K562 (cell line): Measurements from ENCODE around the gene ROBO1. TPM values are rescaled to one million over a fixed set of nuclear protein-coding genes. Genes with fewer than 3 reads are reported as not detected.

Experiments used
- ATAC-seq: fragments of 200-7000 bp; cut with Tn5 transposase; 3 replicates; pipeline ENCODE4 v1.9.1; 2020; ENCODE audit warnings: moderate library complexity
- BruUV-seq: library from RNA; stranded (reverse); fragments of 400-500 nt; replicated peaks from 2 replicates; lab custom pipeline; 2021; lab: Mats Ljungman, UMichigan
- CTCF ChIA-PET: fragments of 300-600 bp; formaldehyde crosslinking; extraction: SDS; loops from one replicate; lab custom pipeline; 2021; ENCODE audit warnings: low intra/inter-chr PET ratio; lab: Yijun Ruan, JAX
- POLR2A ChIA-PET: fragments of 300-600, 350-650 bp; sonication (Branson Sonifier 250); formaldehyde crosslinking; extraction: SDS; loops from one replicate; lab custom pipeline; 2021; ENCODE audit warnings: antibody characterized with exemption, inconsistent platforms; lab: Yijun Ruan, JAX
- DNase-seq, 4 experiments: peaks; one replicate each; pipeline versions ENCODE4 v3.0.0 to v3.0.0-alpha.2; 2011 to 2018; ENCODE audit warnings: low spot score in 3 of 4, mixed read lengths in 3 of 4; ENCODE audit errors: extremely low read depth in 1 of 4
- FAIRE-seq: peaks from 2 replicates; lab custom pipeline; 2011; peaks lifted over from hg19 to GRCh38; lab: Jason Lieb, UNC
- H2AFZ ChIP-seq: 2 replicates; pipeline ENCODE4 v1.6.0; 2011; ENCODE audit warnings: low read depth, low read length, control low read depth, inconsistent platforms
- H3K27ac ChIP-seq: fragments of 200-600 bp; 3 replicates; pipeline ENCODE4 v1.8.0; 2011; ENCODE audit warnings: low read depth, mild to moderate bottlenecking, control low read depth, inconsistent platforms, low read length, moderate library complexity, mixed read lengths; ENCODE audit errors: extremely low read depth
- H3K27me3 ChIP-seq, 2 experiments: fragments of 300-600 bp in 1 of 2; 2 replicates in 1 of 2; 3 replicates in 1 of 2; pipeline versions ENCODE4 v1.6.0 to v1.8.0; 2011; ENCODE audit warnings: inconsistent platforms in 2 of 2, low read length in 2 of 2, mild to moderate bottlenecking in 1 of 2, mixed read lengths in 1 of 2, moderate library complexity in 1 of 2; ENCODE audit not compliant: control insufficient read depth in 2 of 2, insufficient read depth in 2 of 2
- H3K36me3 ChIP-seq: fragments of 300-600 bp; 3 replicates; pipeline ENCODE4 v1.8.0; 2011; ENCODE audit warnings: mild to moderate bottlenecking, low read length, inconsistent platforms; ENCODE audit not compliant: control insufficient read depth, insufficient read depth
- H3K4me1 ChIP-seq, 2 experiments: fragments of 200-600 bp in 1 of 2; replicated peaks in 1 of 2; 2 replicates in 1 of 2; 3 replicates in 1 of 2; pipeline versions ENCODE4 v1.5.1 to v1.8.0; 2011; ENCODE audit warnings: inconsistent platforms in 2 of 2, low read length in 2 of 2, mild to moderate bottlenecking in 1 of 2, mixed read lengths in 1 of 2, moderate library complexity in 1 of 2; ENCODE audit not compliant: control insufficient read depth in 2 of 2, insufficient read depth in 2 of 2
- H3K4me2 ChIP-seq: 2 replicates; pipeline ENCODE4 v1.6.1; 2011; ENCODE audit warnings: low read length, control low read depth, inconsistent platforms, mixed read lengths; ENCODE audit not compliant: insufficient read depth
- H3K4me3 ChIP-seq: fragments of 200-600 bp; sonication (generic), shearing (Covaris generic); 2 replicates; pipeline ENCODE4 v1.5.1; 2016; ENCODE audit warnings: control low read depth, inconsistent platforms
- H3K79me2 ChIP-seq: fragments of 200-600 bp; 3 replicates; pipeline ENCODE4 v1.8.0; 2011; ENCODE audit warnings: low read length, inconsistent platforms; ENCODE audit not compliant: control insufficient read depth, insufficient read depth
- H3K9ac ChIP-seq, 2 experiments: 2 replicates each; pipeline versions ENCODE4 v1.6.0 to v1.6.1; 2011; ENCODE audit warnings: low read depth in 2 of 2, low read length in 2 of 2, control low read depth in 1 of 2, inconsistent platforms in 1 of 2, mild to moderate bottlenecking in 1 of 2, mixed read lengths in 1 of 2; ENCODE audit not compliant: insufficient read depth in 1 of 2
- H3K9me1 ChIP-seq: one replicate; pipeline ENCODE4 v1.6.0; 2011; ENCODE audit warnings: inconsistent platforms, mild to moderate bottlenecking, low read length, moderate library complexity; ENCODE audit not compliant: control insufficient read depth, insufficient read depth
- H3K9me3 ChIP-seq: replicated peaks from 2 replicates; pipeline ENCODE4 v1.5.1; 2011; ENCODE audit warnings: low read depth, low read length, inconsistent platforms; ENCODE audit not compliant: control insufficient read depth, insufficient read depth
- H4K20me1 ChIP-seq: replicated peaks from 2 replicates; pipeline ENCODE4 v1.6.1; 2011; ENCODE audit warnings: low read length, inconsistent platforms, mixed read lengths; ENCODE audit not compliant: control insufficient read depth, insufficient read depth
- ESRRB ChIP-seq: fragments of 250-450 bp; sonication (Bioruptor Pico); IDR thresholded peaks from 2 replicates; pipeline ENCODE4 v1.5.0; 2020; ENCODE audit warnings: mild to moderate bottlenecking, moderate library complexity, borderline replicate concordance
- ETV1 ChIP-seq: fragments of 450-650 bp; conservative IDR thresholded peaks from 2 replicates; pipeline ENCODE4 v1.6.1; 2016; ENCODE audit warnings: missing genetic modification characterization, control low read depth, low read depth, missing compliant biosample characterization
- HNRNPUL1 ChIP-seq: fragments of 200-400 bp; formaldehyde crosslinking; IDR thresholded peaks from 2 replicates; pipeline ENCODE4 v1.6.1; 2017; ENCODE audit warnings: low read length
- TFAM ChIP-seq: fragments of 250-450 bp; sonication (Bioruptor Pico); conservative IDR thresholded peaks from 2 replicates; pipeline ENCODE4 v1.5.0; 2021; ENCODE audit warnings: mild to moderate bottlenecking, moderate library complexity
- ZNF12 ChIP-seq: sonication (generic); formaldehyde crosslinking; IDR thresholded peaks from 2 replicates; pipeline ENCODE4 v1.4.0; 2020; ENCODE audit warnings: mild to moderate bottlenecking, missing genetic modification reagents
- ZNF707 ChIP-seq: fragments of 250-450 bp; sonication (Bioruptor Pico); conservative IDR thresholded peaks from 2 replicates; pipeline ENCODE4 v1.8.0; 2022; ENCODE audit warnings: inconsistent platforms, mild to moderate bottlenecking, moderate library complexity
- WGBS: fragments of 100-300 bp; shearing (Covaris generic); methylation state at CpG from one replicate; pipeline ENCODE4 v1.1.6; 2016; ENCODE audit warnings: low coverage, mixed read lengths; ENCODE audit not compliant: insufficient coverage; ENCODE audit errors: missing lambda C conversion rate; 5-methylcytosine and 5-hydroxymethylcytosine counted together
- in situ Hi-C: fragments of 300-500 bp; cut with MboI; formaldehyde crosslinking; loops from 4 replicates; pipeline ENCODE4 v1.15.0; 2018; ENCODE audit warnings: inconsistent platforms, mixed read lengths
- intact Hi-C: fragments of 100-400 bp; cut with micrococcal nuclease; formaldehyde crosslinking; loops from 2 replicates; pipeline ENCODE4 v1.14.2; 2022
- polyA plus RNA-seq, 8 experiments: library from polyadenylated mRNA; depleted of rRNA in 4 of 8; stranded (reverse) in 5 of 8; unstranded in 3 of 8; fragments of >200 nt; fragmentation: Nextera tagmentation in 2 of 8; fragmentation: Illumina TruSeq in 1 of 8; extraction: Ambion mirVana in 2 of 8; extraction: Trizol in 1 of 8; gene quantifications; 2 replicates each; pipeline versions ENCODE4 v1.2.1 to v1.2.3, GENCODE V29; 2011 to 2014; ENCODE audit warnings: inconsistent platforms in 1 of 8, missing spikeins in 1 of 8
- total RNA-seq, 7 experiments: library from RNA; depleted of rRNA in 6 of 7; stranded (reverse); fragments of >200 nt in 6 of 7; fragmentation: Illumina TruSeq in 2 of 7; extraction: Trizol in 2 of 7; gene quantifications; 2 replicates each; pipeline versions ENCODE4 v1.2.1 to v1.2.3, GENCODE V29; 2011 to 2021; ENCODE audit warnings: low replicate concordance in 1 of 7
- TF ChIP-seq, protein P1 (sequence below): sonication (generic); IDR thresholded peaks from 2 replicates; pipeline ENCODE4 v1.6.1; 2016
- TF ChIP-seq, protein P2 (sequence below): fragments of 150-350 bp; IDR thresholded peaks from 2 replicates; pipeline ENCODE4 v1.6.1; 2014; ENCODE audit warnings: low read depth, mild to moderate bottlenecking, low read length, borderline replicate concordance
- TF ChIP-seq, protein P3 (sequence below): sonication (generic); formaldehyde crosslinking; IDR thresholded peaks from 2 replicates; pipeline ENCODE4 v1.8.0; 2022; ENCODE audit warnings: mild to moderate bottlenecking, missing genetic modification reagents

ROBO1 gene
- total and polyA plus RNA-seq, 9 of the 15 experiments (the other 6 are each of a cell fraction or from before 2014, with no cell fraction given) = 0.01 to 0.53 (median 0.17) TPM; not detected in 5

DNA sequence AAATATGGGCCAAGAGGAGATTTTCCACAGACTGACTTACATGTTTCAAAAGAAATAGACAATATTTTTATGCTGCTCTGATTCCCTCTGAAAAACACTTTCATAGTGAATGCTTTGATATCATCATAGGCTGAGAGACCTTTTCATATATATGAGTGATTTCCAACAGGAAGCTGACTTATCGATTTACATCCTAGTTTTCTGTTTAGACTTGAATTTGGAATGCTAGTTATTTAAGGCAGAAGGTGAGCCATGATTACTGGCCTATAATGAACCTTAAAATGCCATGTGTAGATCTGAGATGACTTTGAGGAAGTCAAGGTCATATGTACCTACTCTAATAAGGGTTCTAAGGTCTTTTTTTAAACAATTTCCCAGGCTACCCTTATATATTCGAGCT, 1126.1 kb downstream of the ROBO1 start:
- Histone ChIP-seq H3K27me3 (no peaks in the 10 kb centered on the region), H4K20me1 (no peaks in the 10 kb centered on the region), H3K27ac (no peak overlapping the region), H3K36me3 (no peaks in the 10 kb centered on the region), H3K4me1 (no peaks in the 10 kb centered on the region), H3K4me2 (no peak overlapping the region), H3K9me3 (no peaks in the 10 kb centered on the region), H3K9me1 (no peaks in the 10 kb centered on the region), H3K9ac (no peak overlapping the region), H2AFZ (no peak overlapping the region), H3K4me3 (no peak overlapping the region), H3K79me2 (no peaks in the 10 kb centered on the region)
- BruUV-seq = no TSS peak
- FAIRE-seq (no peak), ATAC-seq (no peak), DNase-seq (no peak)
- POLR2A ChIA-PET = interaction anchor here (0.6 kb wide), 1 partner anchor 40 kb away, joined by 4 read pairs; no protein-coding TSS in a partner anchor
- intact Hi-C loops = loop anchor here (10.0 kb wide), 1 partner anchor 1297 kb away; no protein-coding TSS in a partner anchor
- 9% methylated on average over 1 of the region's 2 CpGs for WGBS
- TF ChIP-seq, protein P1, sequence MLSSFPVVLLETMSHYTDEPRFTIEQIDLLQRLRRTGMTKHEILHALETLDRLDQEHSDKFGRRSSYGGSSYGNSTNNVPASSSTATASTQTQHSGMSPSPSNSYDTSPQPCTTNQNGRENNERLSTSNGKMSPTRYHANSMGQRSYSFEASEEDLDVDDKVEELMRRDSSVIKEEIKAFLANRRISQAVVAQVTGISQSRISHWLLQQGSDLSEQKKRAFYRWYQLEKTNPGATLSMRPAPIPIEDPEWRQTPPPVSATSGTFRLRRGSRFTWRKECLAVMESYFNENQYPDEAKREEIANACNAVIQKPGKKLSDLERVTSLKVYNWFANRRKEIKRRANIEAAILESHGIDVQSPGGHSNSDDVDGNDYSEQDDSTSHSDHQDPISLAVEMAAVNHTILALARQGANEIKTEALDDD = no peak
- CTCF ChIA-PET = no interaction called here
- in situ Hi-C loops = no loop called here

DNA sequence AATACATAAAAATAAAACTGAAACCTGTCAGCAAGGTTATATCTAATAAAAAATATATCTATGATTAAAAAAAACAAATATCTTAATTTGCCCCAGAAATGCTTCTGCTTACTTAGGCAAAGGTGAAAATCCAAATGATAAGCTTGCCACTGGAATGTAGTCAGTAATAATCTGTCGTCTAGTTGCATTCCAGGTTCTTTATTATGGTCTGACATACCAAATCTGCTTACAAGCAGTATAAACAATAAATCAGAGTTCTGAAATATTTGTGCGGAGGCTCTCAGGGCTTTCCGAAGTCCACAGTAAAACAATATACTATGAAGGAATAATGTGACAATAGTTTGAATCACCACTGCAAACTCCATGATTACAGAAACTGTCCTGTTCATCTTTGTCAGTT, 1133.5 kb downstream of the ROBO1 start:
- no peaks in the 10 kb centered on the region for H3K9me1 ChIP-seq
- no peaks in the 10 kb centered on the region for H4K20me1 ChIP-seq
- no peaks in the 10 kb centered on the region for H3K9me3 ChIP-seq
- ATAC-seq = no peak
- H2AFZ ChIP-seq = no peak overlapping the region
- no peaks in the 10 kb centered on the region for H3K36me3 ChIP-seq
- in situ Hi-C loops (no loop called here), intact Hi-C loops (no loop called here)
- no peak overlapping the region for H3K4me3 ChIP-seq
- WGBS = 6% methylated on average over 3 of the region's 3 CpGs
- CTCF ChIA-PET = no interaction called here
- H3K9ac ChIP-seq = no peak overlapping the region
- no TSS peak for BruUV-seq
- H3K27me3 ChIP-seq = no peaks in the 10 kb centered on the region
- no peak for DNase-seq
- no peak overlapping the region for H3K4me2 ChIP-seq
- POLR2A ChIA-PET = no interaction called here
- H3K27ac ChIP-seq = no peak overlapping the region
- FAIRE-seq = no peak
- H3K79me2 ChIP-seq = no peaks in the 10 kb centered on the region
- no peaks in the 10 kb centered on the region for H3K4me1 ChIP-seq
- TF ChIP-seq, protein P2, sequence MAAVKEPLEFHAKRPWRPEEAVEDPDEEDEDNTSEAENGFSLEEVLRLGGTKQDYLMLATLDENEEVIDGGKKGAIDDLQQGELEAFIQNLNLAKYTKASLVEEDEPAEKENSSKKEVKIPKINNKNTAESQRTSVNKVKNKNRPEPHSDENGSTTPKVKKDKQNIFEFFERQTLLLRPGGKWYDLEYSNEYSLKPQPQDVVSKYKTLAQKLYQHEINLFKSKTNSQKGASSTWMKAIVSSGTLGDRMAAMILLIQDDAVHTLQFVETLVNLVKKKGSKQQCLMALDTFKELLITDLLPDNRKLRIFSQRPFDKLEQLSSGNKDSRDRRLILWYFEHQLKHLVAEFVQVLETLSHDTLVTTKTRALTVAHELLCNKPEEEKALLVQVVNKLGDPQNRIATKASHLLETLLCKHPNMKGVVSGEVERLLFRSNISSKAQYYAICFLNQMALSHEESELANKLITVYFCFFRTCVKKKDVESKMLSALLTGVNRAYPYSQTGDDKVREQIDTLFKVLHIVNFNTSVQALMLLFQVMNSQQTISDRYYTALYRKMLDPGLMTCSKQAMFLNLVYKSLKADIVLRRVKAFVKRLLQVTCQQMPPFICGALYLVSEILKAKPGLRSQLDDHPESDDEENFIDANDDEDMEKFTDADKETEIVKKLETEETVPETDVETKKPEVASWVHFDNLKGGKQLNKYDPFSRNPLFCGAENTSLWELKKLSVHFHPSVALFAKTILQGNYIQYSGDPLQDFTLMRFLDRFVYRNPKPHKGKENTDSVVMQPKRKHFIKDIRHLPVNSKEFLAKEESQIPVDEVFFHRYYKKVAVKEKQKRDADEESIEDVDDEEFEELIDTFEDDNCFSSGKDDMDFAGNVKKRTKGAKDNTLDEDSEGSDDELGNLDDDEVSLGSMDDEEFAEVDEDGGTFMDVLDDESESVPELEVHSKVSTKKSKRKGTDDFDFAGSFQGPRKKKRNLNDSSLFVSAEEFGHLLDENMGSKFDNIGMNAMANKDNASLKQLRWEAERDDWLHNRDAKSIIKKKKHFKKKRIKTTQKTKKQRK = no peak
- TF ChIP-seq, protein P3, sequence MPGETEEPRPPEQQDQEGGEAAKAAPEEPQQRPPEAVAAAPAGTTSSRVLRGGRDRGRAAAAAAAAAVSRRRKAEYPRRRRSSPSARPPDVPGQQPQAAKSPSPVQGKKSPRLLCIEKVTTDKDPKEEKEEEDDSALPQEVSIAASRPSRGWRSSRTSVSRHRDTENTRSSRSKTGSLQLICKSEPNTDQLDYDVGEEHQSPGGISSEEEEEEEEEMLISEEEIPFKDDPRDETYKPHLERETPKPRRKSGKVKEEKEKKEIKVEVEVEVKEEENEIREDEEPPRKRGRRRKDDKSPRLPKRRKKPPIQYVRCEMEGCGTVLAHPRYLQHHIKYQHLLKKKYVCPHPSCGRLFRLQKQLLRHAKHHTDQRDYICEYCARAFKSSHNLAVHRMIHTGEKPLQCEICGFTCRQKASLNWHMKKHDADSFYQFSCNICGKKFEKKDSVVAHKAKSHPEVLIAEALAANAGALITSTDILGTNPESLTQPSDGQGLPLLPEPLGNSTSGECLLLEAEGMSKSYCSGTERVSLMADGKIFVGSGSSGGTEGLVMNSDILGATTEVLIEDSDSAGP (CRISPR knock-in tag) = no peak
- TF ChIP-seq ZNF12 (CRISPR knock-in tag) (no peak), ZNF707 (no peak), ETV1 (tag) (no peak), ESRRB (CRISPR knock-in tag) (no peak), HNRNPUL1 (no peak), TFAM (CRISPR knock-in tag) (no peak)
